ENCODE measurements around the gene TSHZ2. TPM values are rescaled to one million over a fixed set of nuclear protein-coding genes. Genes with fewer than 3 reads are reported as not detected.

Gene TSHZ2
- total and polyA plus RNA-seq, 3 donors from 2014 or later = 13.0 to 41.9 (median 40.4) TPM

- no peaks in the 10 kb centered on the region for H3K27me3 ChIP-seq
- H3K36me3 ChIP-seq (ENCODE audit: low read depth, missing control alignments) = no peaks in the 10 kb centered on the region
- no peak overlapping the region for H3K4me3 ChIP-seq
- WGBS, 2 donors = 95 to 97% methylated on average over 14 to 18 of the region's 18 CpGs
- no peaks in the 10 kb centered on the region for H3K4me1 ChIP-seq
- H3K27ac ChIP-seq = no peak overlapping the region
- DNase-seq = no peak
- intact Hi-C loops (cut with DNase I; ENCODE audit: low total_unique reads) = no loop called here
- TF ChIP-seq CTCF (IDR thresholded peaks at IDR 0.05) (no peak), POLR2A (IDR thresholded peaks at IDR 0.05) (no peak)
- H3K9me3 ChIP-seq = no peaks in the 10 kb centered on the region
These were observed 283.0 kb downstream of the TSHZ2 start for GRCh38 chr20:53255102-53255710.

GRCh38 chr20:53258741-53259140 lies 286.6 kb downstream of the TSHZ2 start:
- no peak for TF ChIP-seq POLR2A (IDR thresholded peaks at IDR 0.05)
- no peak for TF ChIP-seq CTCF (IDR thresholded peaks at IDR 0.05)
- DNase-seq = no peak

GRCh38 chr20:53260168-53260567 lies 288.0 kb downstream of the TSHZ2 start:
- Histone ChIP-seq H3K4me3 (no peak overlapping the region), H3K27me3 (no peaks in the 10 kb centered on the region), H3K4me1 (peaks cover 4% of the 10 kb centered on the region), H3K9me3 (no peaks in the 10 kb centered on the region), H3K36me3 (ENCODE audit: low read depth, missing control alignments) (no peaks in the 10 kb centered on the region), H3K27ac (no peak overlapping the region)
- WGBS, 2 donors = 63 to 68% methylated on average over 3 of the region's 3 CpGs
- intact Hi-C loops (cut with DNase I; ENCODE audit: low total_unique reads) = no loop called here
- no peak for DNase-seq
- TF ChIP-seq POLR2A (IDR thresholded peaks at IDR 0.05) = no peak
- no peak for TF ChIP-seq CTCF (IDR thresholded peaks at IDR 0.05)

More at GRCh38 chr20:53258741-53259140, 286.6 kb downstream of the TSHZ2 start:
- no peak overlapping the region for H3K4me3 ChIP-seq
- H3K9me3 ChIP-seq = no peaks in the 10 kb centered on the region
- no peak overlapping the region for H3K27ac ChIP-seq
- H3K4me1 ChIP-seq = peaks cover 4% of the 10 kb centered on the region
- WGBS, 2 donors = 86 to 88% methylated on average over 6 of the region's 6 CpGs
- no peaks in the 10 kb centered on the region for H3K27me3 ChIP-seq
- no peaks in the 10 kb centered on the region for H3K36me3 ChIP-seq (ENCODE audit: low read depth, missing control alignments)
- intact Hi-C loops (cut with DNase I; ENCODE audit: low total_unique reads) = no loop called here

GRCh38 chr20:53260591-53260990 lies 288.4 kb downstream of the TSHZ2 start:
- Histone ChIP-seq H3K36me3 (ENCODE audit: low read depth, missing control alignments) (no peaks in the 10 kb centered on the region), H3K9me3 (no peaks in the 10 kb centered on the region), H3K27ac (no peak overlapping the region), H3K27me3 (no peaks in the 10 kb centered on the region), H3K4me3 (no peak overlapping the region), H3K4me1 (peaks cover 4% of the 10 kb centered on the region)
- TF ChIP-seq CTCF (IDR thresholded peaks at IDR 0.05) (no peak), POLR2A (IDR thresholded peaks at IDR 0.05) (no peak)
- intact Hi-C loops (cut with DNase I; ENCODE audit: low total_unique reads) = no loop called here
- no peak for DNase-seq
- WGBS, 2 donors = 84 to 97% methylated on average over 2 of the region's 2 CpGs

- no peak overlapping the region for H3K27ac ChIP-seq
- H3K4me1 ChIP-seq = peaks cover 10% of the 10 kb centered on the region
- no peaks in the 10 kb centered on the region for H3K36me3 ChIP-seq (ENCODE audit: low read depth, missing control alignments)
- intact Hi-C loops (cut with DNase I; ENCODE audit: low total_unique reads) = no loop called here
- TF ChIP-seq CTCF (IDR thresholded peaks at IDR 0.05) (no peak), POLR2A (IDR thresholded peaks at IDR 0.05) (no peak)
- no peaks in the 10 kb centered on the region for H3K27me3 ChIP-seq
- no peak overlapping the region for H3K4me3 ChIP-seq
- WGBS, 2 donors = 44 to 59% methylated on average over 7 of the region's 7 CpGs
- H3K9me3 ChIP-seq = no peaks in the 10 kb centered on the region
- DNase-seq = no peak
These were observed 290.2 kb downstream of the TSHZ2 start for GRCh38 chr20:53262365-53262764.

Data from testis (tissue), 3 donors.